22Rv1 (cell line): ENCODE results near the gene YTHDF2.

ENCODE experiments used
- ZFX ChIP-seq: fragments of 450-650 bp; IDR thresholded peaks from 2 replicates; pipeline ENCODE4 v1.6.1; 2017; ENCODE audit warnings: antibody characterized with exemption, borderline replicate concordance
- TF ChIP-seq, protein P1 (sequence below): fragments of 450-650 bp; IDR thresholded peaks from 2 replicates; pipeline ENCODE4 v1.5.1; 2017; ENCODE audit warnings: mild to moderate bottlenecking

DNA sequence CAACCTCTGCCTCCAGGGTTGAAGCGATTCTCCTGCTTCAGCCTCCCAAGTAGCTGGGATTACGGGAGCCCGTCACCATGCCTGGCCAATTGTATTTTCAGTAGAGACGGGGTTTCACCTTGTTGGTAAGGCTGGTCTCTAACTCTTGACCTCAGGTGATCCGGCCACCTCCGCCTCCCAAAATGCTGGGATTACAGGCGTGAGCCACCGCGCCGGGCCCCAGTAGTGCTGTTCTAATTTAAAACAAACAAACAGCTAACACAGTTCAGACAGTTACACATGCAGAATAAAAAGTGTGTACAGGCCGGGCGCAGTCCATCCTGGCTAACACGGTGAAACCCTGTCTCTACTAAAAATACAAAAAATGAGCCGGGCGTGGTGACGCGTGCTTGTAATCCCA lies 39.6 kb downstream of the YTHDF2 start:
- TF ChIP-seq, protein P1, sequence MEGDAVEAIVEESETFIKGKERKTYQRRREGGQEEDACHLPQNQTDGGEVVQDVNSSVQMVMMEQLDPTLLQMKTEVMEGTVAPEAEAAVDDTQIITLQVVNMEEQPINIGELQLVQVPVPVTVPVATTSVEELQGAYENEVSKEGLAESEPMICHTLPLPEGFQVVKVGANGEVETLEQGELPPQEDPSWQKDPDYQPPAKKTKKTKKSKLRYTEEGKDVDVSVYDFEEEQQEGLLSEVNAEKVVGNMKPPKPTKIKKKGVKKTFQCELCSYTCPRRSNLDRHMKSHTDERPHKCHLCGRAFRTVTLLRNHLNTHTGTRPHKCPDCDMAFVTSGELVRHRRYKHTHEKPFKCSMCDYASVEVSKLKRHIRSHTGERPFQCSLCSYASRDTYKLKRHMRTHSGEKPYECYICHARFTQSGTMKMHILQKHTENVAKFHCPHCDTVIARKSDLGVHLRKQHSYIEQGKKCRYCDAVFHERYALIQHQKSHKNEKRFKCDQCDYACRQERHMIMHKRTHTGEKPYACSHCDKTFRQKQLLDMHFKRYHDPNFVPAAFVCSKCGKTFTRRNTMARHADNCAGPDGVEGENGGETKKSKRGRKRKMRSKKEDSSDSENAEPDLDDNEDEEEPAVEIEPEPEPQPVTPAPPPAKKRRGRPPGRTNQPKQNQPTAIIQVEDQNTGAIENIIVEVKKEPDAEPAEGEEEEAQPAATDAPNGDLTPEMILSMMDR = no peak
- no peak for TF ChIP-seq ZFX
